HCT116 (cell line): Measurements from ENCODE around the gene FEZF2. TPM values are rescaled to one million over a fixed set of nuclear protein-coding genes. Genes with fewer than 3 reads are reported as not detected.

Experiments
- ATAC-seq: fragments of 200-7000 bp; cut with Tn5 transposase; 2 replicates; pipeline ENCODE4 v1.9.1; 2020; ENCODE audit warnings: mild to moderate bottlenecking, moderate library complexity
- BruUV-seq: library from RNA; stranded (reverse); fragments of 400-500 nt; replicated peaks from 2 replicates; lab custom pipeline; 2021; lab: Mats Ljungman, UMichigan
- CTCF ChIA-PET: fragments of 300-600 bp; sonication (Branson Sonifier 250); formaldehyde crosslinking; loops from one replicate; lab custom pipeline; 2021; ENCODE audit warnings: antibody characterized with exemption; lab: Charles Lee
- POLR2A ChIA-PET: fragments of 300-600, 350-600 bp; sonication (Branson Sonifier 250); formaldehyde crosslinking; loops from one replicate; lab custom pipeline; 2021; ENCODE audit warnings: antibody characterized with exemption; lab: Charles Lee
- RAD21 ChIA-PET, 2 experiments: fragments of 300-600 bp; sonication (Branson Sonifier 250); formaldehyde crosslinking; loops; one replicate each; lab custom pipeline; 2023; ENCODE audit warnings: low total read pairs in 2 of 2; ENCODE audit not compliant: uncharacterized antibody in 2 of 2, unreplicated experiment in 2 of 2, low non-redundant PET in 1 of 2; lab: Charles Lee
- DNase-seq: peaks from one replicate; pipeline ENCODE4 v3.0.0-alpha.2; 2010; ENCODE audit warnings: low read depth, low spot score
- H2AFZ ChIP-seq: fragments of 200-600 bp; shearing (Covaris generic), sonication (generic); 2 replicates; pipeline ENCODE4 v1.6.1; 2017; ENCODE audit warnings: low read depth, mixed run types, mixed read lengths, antibody characterized with exemption, low read length; ENCODE audit not compliant: poor library complexity, severe bottlenecking
- H3K27ac ChIP-seq: 2 replicates; pipeline ENCODE4 v1.5.1; 2012; ENCODE audit warnings: low read depth, low read length
- H3K27me3 ChIP-seq: fragments of 200-600 bp; sonication (generic); 2 replicates; pipeline ENCODE4 v1.6.1; 2016; ENCODE audit warnings: mixed run types, low read length, mixed read lengths; ENCODE audit not compliant: insufficient read depth
- H3K36me3 ChIP-seq, 2 experiments: fragments of 200-500 bp in 1 of 2; fragments of 200-600 bp in 1 of 2; sonication (Bioruptor generic) in 1 of 2; sonication (generic) in 1 of 2; 2 replicates each; pipeline versions ENCODE4 v1.5.1 to v1.6.1; 2014 to 2016; ENCODE audit warnings: low read length in 2 of 2, inconsistent platforms in 1 of 2, mixed read lengths in 1 of 2, mixed run types in 1 of 2; ENCODE audit not compliant: insufficient read depth in 2 of 2, control insufficient read depth in 1 of 2
- H3K4me1 ChIP-seq, 2 experiments: fragments of 200-600 bp in 1 of 2; sonication (generic) in 1 of 2; 2 replicates each; pipeline versions ENCODE4 v1.5.1 to v1.6.1; 2012 to 2017; ENCODE audit warnings: low read length in 2 of 2, inconsistent platforms in 1 of 2, mild to moderate bottlenecking in 1 of 2, mixed read lengths in 1 of 2, mixed run types in 1 of 2, moderate library complexity in 1 of 2; ENCODE audit not compliant: insufficient read depth in 2 of 2, control insufficient read depth in 1 of 2
- H3K4me2 ChIP-seq: fragments of 200-600 bp; sonication (generic); 2 replicates; pipeline ENCODE4 v1.6.1; 2017; ENCODE audit warnings: mixed run types, low read length, mixed read lengths
- H3K4me3 ChIP-seq, 2 experiments: fragments of 200-600 bp in 1 of 2; sonication (generic) in 1 of 2; replicated peaks in 1 of 2; 2 replicates each; pipeline ENCODE4 v1.5.1; 2011 to 2016; ENCODE audit warnings: low read length in 2 of 2, control low read depth in 1 of 2, low read depth in 1 of 2, mild to moderate bottlenecking in 1 of 2, mixed read lengths in 1 of 2, mixed run types in 1 of 2
- H3K79me2 ChIP-seq: fragments of 200-600 bp; sonication (generic); 2 replicates; pipeline ENCODE4 v1.6.1; 2017; ENCODE audit warnings: mild to moderate bottlenecking, mixed run types, low read length, moderate library complexity, mixed read lengths; ENCODE audit not compliant: insufficient read depth
- H3K9ac ChIP-seq: fragments of 200-600 bp; sonication (generic); 2 replicates; pipeline ENCODE4 v1.6.1; 2016; ENCODE audit warnings: low read length, mixed read lengths
- H3K9me2 ChIP-seq: fragments of 200-600 bp; sonication (generic), shearing (Covaris generic); 2 replicates; pipeline ENCODE4 v1.6.1; 2017; ENCODE audit warnings: mixed run types, mild to moderate bottlenecking, moderate library complexity; ENCODE audit not compliant: insufficient read depth
- H3K9me3 ChIP-seq, 2 experiments: fragments of 200-500 bp in 1 of 2; fragments of 200-600 bp in 1 of 2; sonication (Bioruptor generic) in 1 of 2; sonication (generic) in 1 of 2; 2 replicates each; pipeline ENCODE4 v1.6.1; 2014 to 2017; ENCODE audit warnings: low read length in 2 of 2, mixed read lengths in 2 of 2, inconsistent platforms in 1 of 2, low read depth in 1 of 2, mild to moderate bottlenecking in 1 of 2, mixed run types in 1 of 2, moderate library complexity in 1 of 2; ENCODE audit not compliant: control insufficient read depth in 1 of 2, insufficient read depth in 1 of 2
- H4K20me1 ChIP-seq: fragments of 200-600 bp; sonication (generic), shearing (Covaris generic); 2 replicates; pipeline ENCODE4 v1.6.1; 2017; ENCODE audit warnings: mixed run types, mild to moderate bottlenecking, moderate library complexity; ENCODE audit not compliant: insufficient read depth
- CBX3 ChIP-seq: IDR thresholded peaks from 2 replicates; pipeline ENCODE4 v1.6.1; 2012; ENCODE audit warnings: low read depth
- CEBPB ChIP-seq: IDR thresholded peaks from 2 replicates; pipeline ENCODE4 v1.6.1; 2012; ENCODE audit warnings: low read depth
- EGR1 ChIP-seq: IDR thresholded peaks from 2 replicates; pipeline ENCODE4 v1.6.1; 2012; ENCODE audit warnings: low read depth
- ELF1 ChIP-seq: IDR thresholded peaks from 2 replicates; pipeline ENCODE4 v1.6.1; 2012; ENCODE audit warnings: low read depth, borderline replicate concordance
- EZH2phosphoT487 ChIP-seq: fragments of 200-600 bp; IDR thresholded peaks from 2 replicates; pipeline ENCODE4 v1.6.1; 2018; ENCODE audit warnings: antibody characterized with exemption, borderline replicate concordance
- JUND ChIP-seq: IDR thresholded peaks from 2 replicates; pipeline ENCODE4 v1.6.1; 2012
- POLR2A ChIP-seq: IDR thresholded peaks from 2 replicates; pipeline ENCODE4 v1.7.0; 2011; ENCODE audit warnings: borderline replicate concordance; ENCODE audit not compliant: insufficient read depth, insufficient read length; ENCODE audit errors: extremely low read depth
- POLR2AphosphoS5 ChIP-seq: IDR thresholded peaks from 2 replicates; pipeline ENCODE4 v1.6.1; 2011; ENCODE audit warnings: mild to moderate bottlenecking, low read depth, low read length, moderate library complexity
- RAD21 ChIP-seq: IDR thresholded peaks from 2 replicates; pipeline ENCODE4 v1.6.1; 2012; ENCODE audit warnings: low read depth, mild to moderate bottlenecking
- REST ChIP-seq: IDR thresholded peaks from 2 replicates; pipeline ENCODE4 v1.6.1; 2012; ENCODE audit warnings: low read depth
- SIN3A ChIP-seq: IDR thresholded peaks from 2 replicates; pipeline ENCODE4 v1.6.1; 2012; ENCODE audit warnings: low read depth
- SP1 ChIP-seq: IDR thresholded peaks from 2 replicates; pipeline ENCODE4 v1.6.1; 2012; ENCODE audit warnings: low read depth
- SRF ChIP-seq: IDR thresholded peaks from 2 replicates; pipeline ENCODE4 v1.6.1; 2012; ENCODE audit warnings: low read depth
- TCF7L2 ChIP-seq: IDR thresholded peaks from 2 replicates; pipeline ENCODE4 v1.7.0; 2011; ENCODE audit warnings: borderline replicate concordance, inconsistent platforms; ENCODE audit not compliant: insufficient read depth, insufficient read length; ENCODE audit errors: extremely low read depth
- YY1 ChIP-seq: IDR thresholded peaks from 2 replicates; pipeline ENCODE4 v1.6.1; 2011; ENCODE audit warnings: low read length, low read depth, moderate library complexity, mild to moderate bottlenecking; ENCODE audit not compliant: insufficient replicate concordance; ENCODE audit errors: extremely low read depth
- ZFX ChIP-seq: fragments of 450-650 bp; IDR thresholded peaks from 2 replicates; pipeline ENCODE4 v1.6.1; 2017
- ZNF274 ChIP-seq: fragments of 200-500 bp; sonication (Bioruptor generic); IDR thresholded peaks from 2 replicates; pipeline ENCODE4 v1.6.1; 2014; ENCODE audit warnings: mild to moderate bottlenecking, low read depth, low read length, inconsistent platforms
- intact Hi-C: fragments of 100-400 bp; cut with micrococcal nuclease; formaldehyde crosslinking; loops from 2 replicates; pipeline ENCODE4 v1.10.0; 2022
- total RNA-seq: library from RNA; stranded (reverse); gene quantifications from one replicate; pipeline ENCODE4 v1.2.1, GENCODE V29; 2021; ENCODE audit not compliant: unreplicated experiment

The FEZF2 gene
- total RNA-seq, 1 experiment from 2014 or later, result not detected

- TF ChIP-seq REST (no peak), ZNF274 (no peak), POLR2AphosphoS5 (no peak), EZH2phosphoT487 (no peak), CBX3 (no peak), YY1 (no peak)
- TF ChIP-seq, all 23 proteins: peak for 0
Observed at GRCh38 chr3:62415312-62415801, 42.0 kb upstream of the FEZF2 start (continued).

- no TSS peak for BruUV-seq
- CTCF ChIA-PET, result no interaction called here
- TF ChIP-seq ELF1 (no peak), EGR1 (no peak), SP1 (no peak), CBX3 (no peak), REST (no peak), ZNF274 (no peak), TCF7L2 (no peak), JUND (no peak), POLR2A (no peak), SIN3A (no peak), RAD21 (no peak), ZFX (no peak), SRF (no peak), CEBPB (no peak), YY1 (no peak)
Observed at GRCh38 chr3:62414786-62415185, 41.4 kb upstream of the FEZF2 start.

More at GRCh38 chr3:62414786-62415185, 41.4 kb upstream of the FEZF2 start:
- no peak overlapping the region for H3K27ac ChIP-seq
- H2AFZ ChIP-seq, result no peak overlapping the region
- no peak for ATAC-seq
- ChIA-PET POLR2A (no interaction called here), RAD21 (no interaction called here)
- H3K27me3 ChIP-seq, result peaks cover 63% of the 10 kb centered on the region
- H3K4me2 ChIP-seq, result no peak overlapping the region
- H3K9me3 ChIP-seq, result no peaks in the 10 kb centered on the region
- H3K9ac ChIP-seq, result no peak overlapping the region
- no peak for DNase-seq
- H3K4me1 ChIP-seq, result no peaks in the 10 kb centered on the region
- H3K9me2 ChIP-seq, result no peaks in the 10 kb centered on the region
- no peaks in the 10 kb centered on the region for H3K79me2 ChIP-seq
- no peaks in the 10 kb centered on the region for H3K36me3 ChIP-seq
- H3K4me3 ChIP-seq, result no peak overlapping the region
- H4K20me1 ChIP-seq, result no peaks in the 10 kb centered on the region
- intact Hi-C loops, result no loop called here
